OCI-LY7 (cell line): ENCODE measurements around the gene EXOC6B.

Source experiments
- CTCF ChIP-seq: fragments of 200-600 bp; sonication (generic); conservative IDR thresholded peaks from 2 replicates; pipeline ENCODE4 v1.5.1; 2014; ENCODE audit warnings: mild to moderate bottlenecking, antibody characterized with exemption, low read length, moderate library complexity, mixed read lengths
- EZH2phosphoT487 ChIP-seq: fragments of 200-600 bp; sonication (generic); IDR thresholded peaks from 2 replicates; pipeline ENCODE4 v1.6.1; 2018; ENCODE audit warnings: low read depth, borderline replicate concordance, mild to moderate bottlenecking, mixed run types, antibody characterized with exemption, low read length, moderate library complexity, mixed read lengths

GRCh38 chr2:72710418-72711152 is 115.2 kb downstream of the EXOC6B start:
- no peak for TF ChIP-seq CTCF
- TF ChIP-seq EZH2phosphoT487 = no peak
